ENCODE data around the gene PFAS.

DNA sequence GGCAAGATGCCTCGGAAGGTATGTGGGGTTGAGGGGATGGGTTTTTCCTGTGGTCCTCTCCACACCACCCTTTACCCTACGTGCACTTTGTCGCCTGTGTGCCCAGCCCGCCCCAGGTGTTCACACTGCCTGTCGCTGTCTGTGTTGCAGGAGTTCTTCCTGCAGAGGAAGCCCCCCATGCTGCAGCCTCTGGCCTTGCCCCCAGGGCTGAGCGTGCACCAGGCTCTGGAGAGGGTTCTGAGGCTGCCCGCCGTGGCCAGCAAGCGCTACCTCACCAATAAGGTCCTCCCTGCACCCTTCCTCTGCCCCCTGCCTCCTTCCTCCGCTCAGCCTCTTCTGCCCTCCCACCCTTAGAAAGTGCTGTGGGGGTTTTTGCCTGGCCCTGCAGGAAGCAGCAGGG is 15.2 kb downstream of the PFAS start:
- TF ChIP-seq POLR2A (IDR thresholded peaks at IDR 0.05) (no peak), CTCF (IDR thresholded peaks at IDR 0.05) (no peak)
